Measurements from ENCODE around the gene POLDIP3.
"Not testable (repeated sequence)": the region's sequence is repeated elsewhere in the genome, so short reads cannot be mapped to it uniquely, and the experiment has no call there.

Gene POLDIP3

DNA sequence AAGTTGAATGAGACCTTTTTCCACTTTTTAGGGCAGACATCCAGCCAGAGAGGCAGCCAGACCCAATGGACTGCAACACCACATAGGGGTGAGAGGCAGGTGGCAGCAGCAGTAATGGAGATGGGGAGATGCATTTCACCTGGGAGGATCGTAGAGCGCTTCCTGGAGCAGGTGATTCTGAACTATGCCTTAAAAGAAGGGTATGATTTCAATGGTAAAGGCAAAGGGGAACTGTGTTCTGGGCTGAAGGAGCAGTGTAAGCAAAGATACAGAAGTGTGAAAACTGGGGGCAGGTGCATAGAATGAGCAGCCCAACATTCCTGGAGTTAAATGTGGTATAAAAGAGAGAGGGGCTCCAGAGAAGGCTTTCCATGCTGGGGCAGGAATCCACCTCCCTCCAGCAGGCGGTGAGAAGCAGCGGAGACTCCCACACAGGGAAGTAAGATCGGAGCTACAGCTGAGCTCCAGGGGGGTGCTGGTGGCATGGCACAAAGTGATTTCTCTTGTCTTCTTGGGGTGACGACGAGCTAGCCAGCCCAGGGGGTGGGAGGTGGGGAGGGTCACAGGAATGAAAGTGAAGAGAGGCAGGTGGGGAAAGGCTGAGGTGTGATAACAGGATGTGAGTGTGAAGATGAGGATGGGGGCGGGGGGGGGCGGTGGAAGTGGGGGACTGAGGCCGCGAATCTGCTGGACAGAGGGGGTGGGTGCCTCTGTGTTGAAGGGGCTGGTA lies 65.2 kb downstream of the POLDIP3 start:
- no peak for DNase-seq

DNA sequence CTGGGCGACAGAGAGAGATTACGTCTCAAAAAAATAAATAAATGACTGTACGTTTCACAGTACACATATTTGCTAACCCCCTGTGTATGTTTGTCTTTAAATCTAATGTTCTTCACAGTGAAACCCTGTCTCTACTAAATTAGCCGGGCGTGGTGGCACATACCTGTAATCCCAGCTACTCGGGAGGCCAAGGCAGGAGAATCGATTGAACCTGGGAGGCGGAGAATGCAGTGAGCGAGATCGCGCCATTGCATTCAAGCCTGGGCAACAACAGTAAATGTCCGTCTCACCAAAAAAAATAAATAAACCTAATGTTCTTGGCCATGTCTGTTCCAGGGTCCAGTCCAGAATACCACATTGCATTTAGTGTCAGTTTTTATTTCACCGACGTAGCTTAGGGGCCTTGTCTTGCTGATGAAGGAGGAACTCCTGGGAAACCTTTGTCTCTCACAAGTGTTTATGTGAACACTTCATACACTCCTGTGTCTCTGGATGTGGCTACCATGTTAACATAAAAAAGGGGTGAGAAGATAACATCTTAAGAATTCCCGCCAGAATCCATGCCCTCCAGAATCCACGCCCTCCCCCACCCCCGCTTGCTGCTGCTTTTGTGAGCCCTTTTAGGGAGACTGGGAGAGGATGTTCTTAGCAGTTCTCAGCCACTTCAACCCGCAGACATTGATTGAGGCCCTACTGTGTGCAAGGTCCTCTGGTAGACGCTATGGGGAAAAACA lies 65.9 kb downstream of the POLDIP3 start:
- DNase-seq, result no peak

DNA sequence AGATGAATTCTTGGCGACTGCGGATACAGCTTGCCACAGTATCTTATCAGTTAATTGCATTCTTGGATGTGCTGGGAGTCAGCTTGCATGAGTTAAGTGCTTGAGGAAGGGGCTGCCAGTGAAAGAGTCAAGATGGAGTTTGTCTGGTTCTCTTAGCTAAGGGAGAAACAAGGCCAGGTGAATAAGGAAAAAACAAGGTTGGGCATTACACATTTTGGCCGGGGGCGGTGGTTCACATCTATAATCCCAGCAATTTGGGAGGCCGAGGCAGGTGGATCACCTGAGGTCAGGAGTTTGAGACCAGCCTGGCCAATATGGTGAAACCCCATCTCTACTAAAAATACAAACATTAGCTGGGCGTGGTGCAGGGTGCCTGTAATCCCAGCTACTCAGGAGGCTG lies 66.6 kb downstream of the POLDIP3 start:
- DNase-seq, result not testable (repeated sequence)

GRCh38 chr22:42547562-42547961 lies 67.1 kb downstream of the POLDIP3 start:
- no peak for DNase-seq

DNA sequence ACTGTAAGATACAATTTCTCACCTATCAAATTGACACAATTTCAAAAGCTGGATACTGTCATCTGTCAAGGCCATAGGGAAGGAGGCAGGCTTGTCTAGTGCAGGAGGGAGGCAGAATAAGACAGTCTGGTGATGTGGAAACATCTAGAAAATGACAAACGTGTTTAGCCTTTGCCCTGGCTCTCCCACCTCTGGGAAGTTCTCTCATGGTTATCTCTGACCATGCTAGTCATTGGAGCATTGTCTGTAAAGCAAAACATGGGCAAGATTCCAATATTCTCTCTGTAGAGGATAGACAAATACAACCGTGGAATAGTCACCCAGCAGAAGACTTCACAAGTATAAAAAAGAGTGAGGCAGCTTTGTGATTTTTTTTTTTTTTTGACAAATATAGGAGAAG lies 70.0 kb downstream of the POLDIP3 start:
- DNase-seq, result no peak

GRCh38 chr22:42539236-42539771 lies 75.4 kb downstream of the POLDIP3 start:
- DNase-seq, result not testable (repeated sequence)

- DNase-seq, result not testable (repeated sequence)
Measured at GRCh38 chr22:42537199-42537831, 77.4 kb downstream of the POLDIP3 start.

DNA sequence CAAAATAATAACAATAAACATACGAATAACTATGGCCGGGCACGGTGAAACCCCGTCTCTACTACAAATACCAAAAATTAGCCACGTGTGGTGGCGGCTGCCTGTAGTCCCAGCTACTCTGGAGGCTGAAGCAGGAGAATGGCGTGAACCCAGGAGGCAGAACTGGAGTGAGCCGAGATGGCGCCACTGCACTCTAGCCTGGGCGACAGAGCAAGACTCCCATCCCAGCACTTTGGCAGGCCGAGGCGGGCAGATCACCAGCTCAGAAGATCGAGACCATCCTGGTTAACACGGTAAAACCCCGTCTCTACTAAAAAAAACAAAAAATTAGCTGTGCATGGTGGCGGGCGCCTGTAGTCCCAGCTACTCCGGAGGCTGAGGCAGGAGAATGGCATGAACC lies 78.0 kb downstream of the POLDIP3 start:
- DNase-seq, result not testable (repeated sequence)

GRCh38 chr22:42536166-42536565 lies 78.5 kb downstream of the POLDIP3 start:
- no peak for DNase-seq

GRCh38 chr22:42535082-42535731 lies 79.5 kb downstream of the POLDIP3 start:
- DNase-seq, result not testable (repeated sequence)
